Activated naive CD4-positive, alpha-beta T cell treated with anti-CD3 and anti-CD28 coated beads, Interleukin-2, amount 10 ng/mL, durations not matched to agents 7 days and 5 days (primary cell): Measurements from ENCODE around the gene GAB2.
A peak's percentile ranks its signal among the peaks of the same experiment; 100 is the strongest.
"Not testable (repeated sequence)": the region's sequence is repeated elsewhere in the genome, so short reads cannot be mapped to it uniquely, and the experiment has no call there.

Source experiments
- CTCF ChIA-PET: fragments of 350-600 bp; sonication (Branson Sonifier 250); formaldehyde crosslinking; loops from one replicate; lab custom pipeline; 2021; ENCODE audit warnings: antibody characterized with exemption; lab: Charles Lee
- DNase-seq: peaks from one replicate; pipeline ENCODE4 v3.0.0-alpha.2; 2020
- H3K27ac Mint-ChIP-seq: one replicate; pipeline ENCODE4 v1.8.0; 2021; ENCODE audit warnings: mild to moderate bottlenecking, moderate library complexity, mixed read lengths
- H3K27me3 Mint-ChIP-seq: one replicate; pipeline ENCODE4 v1.8.0; 2021; ENCODE audit warnings: mild to moderate bottlenecking, mixed read lengths
- H3K36me3 Mint-ChIP-seq: one replicate; pipeline ENCODE4 v1.8.0; 2021; ENCODE audit warnings: mixed read lengths
- H3K4me1 Mint-ChIP-seq: one replicate; pipeline ENCODE4 v1.8.0; 2021; ENCODE audit warnings: mixed read lengths
- H3K4me3 Mint-ChIP-seq: one replicate; pipeline ENCODE4 v1.8.0; 2021; ENCODE audit warnings: mild to moderate bottlenecking, moderate library complexity, mixed read lengths
- H3K9me3 Mint-ChIP-seq: one replicate; pipeline ENCODE4 v1.8.0; 2021; ENCODE audit warnings: mixed read lengths

Gene GAB2

DNA sequence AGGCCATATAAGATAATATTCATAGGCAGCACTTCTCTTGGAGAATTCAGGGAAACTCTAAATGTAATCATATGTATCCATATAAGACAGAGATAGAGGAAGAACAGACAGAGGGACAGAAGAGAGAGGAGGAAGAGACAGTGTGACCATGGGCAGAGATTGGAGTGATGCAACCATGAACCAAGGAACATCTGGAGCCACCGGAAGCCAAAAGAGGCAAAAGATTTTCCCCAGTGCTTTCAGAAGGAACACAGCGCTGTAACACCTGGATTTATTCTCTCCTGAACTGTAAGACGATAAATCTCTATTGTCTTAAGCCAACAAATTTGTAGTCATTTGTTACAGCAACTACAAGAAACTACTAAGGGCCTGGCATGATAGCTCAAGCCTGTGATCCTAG is 57.7 kb downstream of the GAB2 start:
- peaks cover 9% of the 10 kb centered on the region for H3K36me3 Mint-ChIP-seq
- no peak overlapping the region for H3K4me3 Mint-ChIP-seq
- CTCF ChIA-PET, result no interaction called here
- H3K27ac Mint-ChIP-seq, result no peak overlapping the region
- DNase-seq, result no peak
- H3K27me3 Mint-ChIP-seq, result peaks cover 13% of the 10 kb centered on the region
- peaks cover 7% of the 10 kb centered on the region for H3K4me1 Mint-ChIP-seq
- H3K9me3 Mint-ChIP-seq, result peaks cover 8% of the 10 kb centered on the region

DNA sequence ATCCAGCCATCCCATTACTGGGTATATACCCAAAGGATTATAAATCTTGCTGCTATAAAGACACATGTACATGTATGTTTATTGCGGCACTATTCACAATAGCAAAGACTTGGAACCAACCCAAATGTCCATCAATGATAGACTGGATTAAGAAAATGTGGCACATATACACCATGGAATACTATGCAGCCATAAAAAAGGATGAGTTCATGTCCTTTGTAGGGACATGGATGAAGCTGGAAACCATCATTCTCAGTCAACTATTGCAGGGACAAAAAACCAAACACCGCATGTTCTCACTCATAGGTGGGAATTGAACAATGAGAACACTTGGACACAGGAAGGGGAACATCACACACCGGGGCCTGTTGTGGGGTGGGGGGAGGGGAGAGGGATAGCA is 59.7 kb downstream of the GAB2 start:
- H3K9me3 Mint-ChIP-seq, H3K36me3 Mint-ChIP-seq, CTCF ChIA-PET, H3K4me1 Mint-ChIP-seq, H3K4me3 Mint-ChIP-seq, H3K27ac Mint-ChIP-seq, DNase-seq: not testable (repeated sequence)
- peaks cover 13% of the 10 kb centered on the region for H3K27me3 Mint-ChIP-seq

DNA sequence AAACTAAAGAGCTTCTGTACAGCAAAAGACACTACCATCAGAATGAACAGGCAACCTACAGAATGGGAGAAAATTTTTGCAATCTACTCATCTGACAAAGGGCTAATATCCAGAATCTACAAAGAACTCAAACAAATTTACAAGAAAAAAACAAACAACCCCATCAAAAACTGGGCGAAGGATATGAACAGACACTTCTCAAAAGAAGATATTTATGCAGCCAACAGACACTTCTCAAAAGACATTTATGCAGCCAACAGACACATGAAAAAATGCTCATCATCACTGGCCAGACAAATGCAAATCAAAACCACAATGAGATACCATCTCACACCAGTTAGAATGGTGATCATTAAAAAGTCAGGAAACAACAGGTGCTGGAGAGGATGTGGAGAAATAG is 60.2 kb downstream of the GAB2 start:
- H3K27ac Mint-ChIP-seq, H3K9me3 Mint-ChIP-seq, H3K36me3 Mint-ChIP-seq, CTCF ChIA-PET, H3K4me3 Mint-ChIP-seq, H3K4me1 Mint-ChIP-seq, DNase-seq: not testable (repeated sequence)
- H3K27me3 Mint-ChIP-seq, result peaks cover 13% of the 10 kb centered on the region

DNA sequence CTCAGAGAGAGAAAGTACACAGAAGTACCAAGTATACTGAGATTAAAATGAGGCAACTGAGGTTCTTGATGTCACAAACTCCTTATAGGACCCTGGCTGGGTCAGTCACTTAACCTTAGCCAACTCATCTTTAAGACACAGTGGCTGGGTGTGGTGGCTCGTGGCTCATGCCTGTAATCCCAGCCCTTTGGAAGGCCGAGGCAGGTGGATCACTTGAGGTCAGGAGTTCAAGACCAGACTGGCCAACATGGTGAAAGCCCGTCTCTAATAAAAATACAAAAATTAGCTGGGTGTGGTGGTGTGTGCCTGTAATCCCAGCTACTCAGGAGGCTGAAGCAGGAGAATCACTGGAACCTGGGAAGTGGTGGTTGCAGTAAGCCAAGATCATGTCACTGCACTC is 61.9 kb downstream of the GAB2 start:
- H3K36me3 Mint-ChIP-seq, H3K4me3 Mint-ChIP-seq, H3K27ac Mint-ChIP-seq, DNase-seq, H3K9me3 Mint-ChIP-seq, CTCF ChIA-PET: not testable (repeated sequence)
- Mint-ChIP-seq H3K27me3 (peaks cover 13% of the 10 kb centered on the region), H3K4me1 (peaks cover 17% of the 10 kb centered on the region)

DNA sequence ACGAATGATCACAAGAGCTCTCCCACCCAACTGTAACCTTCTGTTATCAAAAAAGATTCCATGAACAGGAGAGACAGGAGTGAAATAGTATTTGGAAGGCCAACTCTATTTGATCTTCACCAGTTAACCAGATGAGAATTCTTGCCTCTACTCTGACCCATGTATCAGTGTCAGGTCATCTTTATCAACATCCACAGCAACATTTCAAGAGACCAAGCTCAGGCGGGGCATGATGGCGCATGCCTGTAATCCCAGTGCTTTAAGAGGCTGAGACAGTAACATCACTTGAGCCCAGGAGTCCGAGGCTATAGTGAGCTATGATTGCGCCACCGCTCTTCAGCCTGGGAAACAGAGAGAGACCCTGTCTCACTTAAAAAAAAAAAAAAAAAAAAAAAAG is 62.3 kb downstream of the GAB2 start:
- Mint-ChIP-seq H3K27me3 (peaks cover 13% of the 10 kb centered on the region), H3K4me3 (no peak overlapping the region), H3K4me1 (peaks cover 21% of the 10 kb centered on the region), H3K36me3 (peaks cover 9% of the 10 kb centered on the region), H3K27ac (no peak overlapping the region), H3K9me3 (peaks cover 8% of the 10 kb centered on the region)
- DNase-seq, result no peak
- CTCF ChIA-PET, result no interaction called here

- CTCF ChIA-PET, result no interaction called here
Measured at GRCh38 chr11:78354408-78355308, 63.0 kb downstream of the GAB2 start.

DNA sequence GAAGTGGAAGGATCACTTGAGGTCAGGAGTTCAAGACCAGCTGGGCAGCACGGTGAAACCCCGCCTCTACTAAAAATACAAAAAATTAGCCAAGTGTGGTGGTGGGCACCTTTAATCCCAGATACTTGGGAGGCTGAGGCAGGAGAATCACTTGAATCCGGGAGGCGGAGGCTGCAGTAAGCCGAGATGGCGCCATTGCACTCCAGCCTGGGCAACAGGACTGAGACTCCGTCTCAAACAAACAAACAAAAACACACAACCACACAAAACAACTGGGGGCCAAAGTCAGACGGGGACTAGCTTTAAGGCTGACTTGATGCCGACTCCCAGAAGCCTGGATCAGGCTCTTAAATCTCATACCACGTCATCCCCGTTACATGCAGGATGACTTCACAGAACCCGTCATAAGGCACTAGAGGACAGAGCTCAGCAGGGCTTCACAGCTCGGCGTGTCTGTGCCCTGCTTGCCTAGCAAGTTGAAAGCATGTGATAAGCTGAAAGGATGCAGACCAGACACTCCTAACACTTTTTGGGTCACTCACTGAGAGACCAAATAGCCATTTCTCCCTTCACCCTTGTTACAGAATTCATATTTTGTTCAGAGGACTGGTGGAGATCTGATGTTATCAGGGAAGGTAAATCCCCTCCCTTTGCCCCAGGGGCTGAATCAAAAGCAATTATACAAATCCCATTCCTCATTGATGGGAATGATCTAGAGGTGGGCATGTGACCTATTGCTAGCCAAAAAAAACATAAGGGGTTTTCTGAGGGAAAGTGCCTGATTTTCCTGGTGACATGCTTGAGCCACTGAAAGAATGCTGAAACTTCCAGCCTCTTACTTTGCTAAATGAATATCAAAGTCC is 65.4 kb downstream of the GAB2 start:
- Mint-ChIP-seq H3K4me3 (no peak overlapping the region), H3K4me1 (peaks cover 44% of the 10 kb centered on the region), H3K27me3 (peaks cover 7% of the 10 kb centered on the region), H3K36me3 (peaks cover 12% of the 10 kb centered on the region), H3K27ac (no peak overlapping the region), H3K9me3 (peaks cover 2% of the 10 kb centered on the region)
- CTCF ChIA-PET, result interaction anchor here (0.7 to 1.2 kb wide), 4 partner anchors 10 to 30 kb away, joined by 3 to 4 read pairs (median 3); no protein-coding TSS in a partner anchor
- no peak for DNase-seq

More at GRCh38 chr11:78354408-78355308, 63.0 kb downstream of the GAB2 start:
- Mint-ChIP-seq H3K4me1 (peaks cover 28% of the 10 kb centered on the region), H3K4me3 (no peak overlapping the region), H3K36me3 (peaks cover 12% of the 10 kb centered on the region), H3K27me3 (peaks cover 7% of the 10 kb centered on the region), H3K27ac (no peak overlapping the region), H3K9me3 (peaks cover 8% of the 10 kb centered on the region)
- no peak for DNase-seq

- DNase-seq, result no peak
- CTCF ChIA-PET, result interaction anchor here (0.9 to 1.6 kb wide), 5 partner anchors 9 to 123 kb away, joined by 3 to 4 read pairs (median 4); no protein-coding TSS in a partner anchor
- Mint-ChIP-seq H3K36me3 (peaks cover 9% of the 10 kb centered on the region), H3K9me3 (no peaks in the 10 kb centered on the region), H3K27me3 (peaks cover 7% of the 10 kb centered on the region), H3K4me3 (no peak overlapping the region), H3K27ac (no peak overlapping the region), H3K4me1 (peaks cover 43% of the 10 kb centered on the region)
Measured at GRCh38 chr11:78351193-78351592, 66.4 kb downstream of the GAB2 start.

- Mint-ChIP-seq H3K27me3 (peaks cover 4% of the 10 kb centered on the region), H3K4me1 (peaks cover 43% of the 10 kb centered on the region), H3K36me3 (peaks cover 11% of the 10 kb centered on the region), H3K4me3 (no peak overlapping the region), H3K9me3 (no peaks in the 10 kb centered on the region), H3K27ac (peak overlapping the region; percentile 88)
- CTCF ChIA-PET, result interaction anchor here (1.0 to 1.6 kb wide), 4 partner anchors 8 to 123 kb away, joined by 3 to 4 read pairs (median 4); no protein-coding TSS in a partner anchor
- DNase-seq, result no peak
Measured at GRCh38 chr11:78350646-78351165, 66.9 kb downstream of the GAB2 start.

GRCh38 chr11:78350091-78350645 is 67.5 kb downstream of the GAB2 start:
- Mint-ChIP-seq H3K27me3 (no peaks in the 10 kb centered on the region), H3K4me1 (peaks cover 41% of the 10 kb centered on the region), H3K36me3 (peaks cover 11% of the 10 kb centered on the region), H3K27ac (peak overlapping the region; percentile 88), H3K4me3 (peak overlapping the region; percentile 53), H3K9me3 (no peaks in the 10 kb centered on the region)
- CTCF ChIA-PET, result interaction anchor here (1.0 to 1.6 kb wide), 2 partner anchors 10 to 122 kb away, joined by 4 read pairs; no protein-coding TSS in a partner anchor
- DNase-seq, result no peak

DNA sequence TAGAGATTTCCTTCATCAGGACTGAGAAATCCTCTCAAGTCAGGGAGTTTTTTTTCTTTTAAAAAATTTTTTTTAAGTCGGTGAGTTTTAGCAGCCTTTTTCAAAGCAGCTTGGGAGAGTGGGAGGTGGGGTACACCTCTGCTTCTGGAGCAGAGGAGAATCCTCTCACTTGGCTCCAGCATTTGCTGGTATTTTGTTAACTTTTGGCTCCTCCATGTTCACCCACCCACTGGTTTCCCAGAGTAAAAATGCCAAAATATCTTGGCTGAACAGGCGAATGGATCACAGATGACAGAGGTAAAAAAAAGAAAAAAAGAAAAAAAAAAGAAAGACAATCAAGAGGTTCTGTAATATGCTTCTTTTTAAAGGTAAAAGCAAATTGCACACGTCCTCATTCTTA is 68.0 kb downstream of the GAB2 start:
- Mint-ChIP-seq H3K36me3 (peaks cover 11% of the 10 kb centered on the region), H3K9me3 (no peaks in the 10 kb centered on the region), H3K27ac (peak overlapping the region; percentile 88), H3K4me1 (peaks cover 37% of the 10 kb centered on the region), H3K27me3 (no peaks in the 10 kb centered on the region), H3K4me3 (no peak overlapping the region)
- CTCF ChIA-PET, result interaction anchor here (1.6 kb wide), 1 partner anchor 10 kb away, joined by 4 read pairs; no protein-coding TSS in a partner anchor
- no peak for DNase-seq

DNA sequence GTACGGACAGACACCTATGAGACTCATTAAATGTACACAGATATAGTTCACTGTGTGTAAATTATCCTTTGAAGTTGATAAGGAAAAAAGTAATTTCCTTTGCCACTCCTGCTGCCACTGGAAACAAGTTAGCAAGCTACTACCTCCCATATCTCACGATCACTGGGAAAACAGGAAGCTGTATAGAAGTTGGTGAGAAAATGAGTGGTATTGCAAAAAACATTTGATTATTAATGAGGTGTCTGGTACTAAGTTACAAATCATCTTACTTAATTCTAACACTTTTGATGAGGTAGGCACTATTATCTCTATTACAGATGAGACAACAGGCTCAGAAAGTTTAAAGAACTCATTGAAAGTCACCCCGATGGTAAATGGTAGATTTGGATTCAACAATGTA is 68.5 kb downstream of the GAB2 start:
- H3K27me3 Mint-ChIP-seq, result no peaks in the 10 kb centered on the region
- peaks cover 12% of the 10 kb centered on the region for H3K36me3 Mint-ChIP-seq
- no peaks in the 10 kb centered on the region for H3K9me3 Mint-ChIP-seq
- peaks cover 40% of the 10 kb centered on the region for H3K4me1 Mint-ChIP-seq
- no peak for DNase-seq
- H3K4me3 Mint-ChIP-seq, result no peak overlapping the region
- CTCF ChIA-PET, result no interaction called here
- H3K27ac Mint-ChIP-seq, result no peak overlapping the region

GRCh38 chr11:78347956-78348355 is 69.7 kb downstream of the GAB2 start:
- H3K4me3 Mint-ChIP-seq, result no peak overlapping the region
- no peaks in the 10 kb centered on the region for H3K27me3 Mint-ChIP-seq
- H3K9me3 Mint-ChIP-seq, result no peaks in the 10 kb centered on the region
- CTCF ChIA-PET, result no interaction called here
- peaks cover 44% of the 10 kb centered on the region for H3K4me1 Mint-ChIP-seq
- no peak overlapping the region for H3K27ac Mint-ChIP-seq
- DNase-seq, result no peak
- peaks cover 15% of the 10 kb centered on the region for H3K36me3 Mint-ChIP-seq

DNA sequence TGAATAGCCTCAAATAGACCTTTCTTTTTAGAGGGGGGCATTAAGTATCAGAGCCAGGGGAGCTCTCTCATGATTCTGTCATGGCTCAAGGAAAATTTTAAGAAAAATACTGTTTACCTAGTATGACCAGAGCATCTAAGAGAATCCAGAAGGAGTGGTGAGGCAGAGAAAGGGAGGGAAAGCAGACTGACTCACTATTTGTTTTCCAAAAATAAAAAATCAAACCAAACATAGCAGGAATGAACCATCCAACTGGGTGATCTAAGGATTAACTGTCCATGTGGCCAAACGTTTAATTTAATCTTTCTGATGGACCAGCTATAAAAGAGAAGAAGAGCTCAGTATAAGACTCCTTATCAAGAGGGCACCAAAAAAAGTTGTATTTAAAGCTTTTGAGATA is 70.8 kb downstream of the GAB2 start:
- Mint-ChIP-seq H3K27me3 (no peaks in the 10 kb centered on the region), H3K9me3 (peaks cover 4% of the 10 kb centered on the region), H3K36me3 (peaks cover 24% of the 10 kb centered on the region), H3K4me1 (peaks cover 48% of the 10 kb centered on the region), H3K27ac (no peak overlapping the region), H3K4me3 (no peak overlapping the region)
- CTCF ChIA-PET, result interaction anchor here (0.8 kb wide), 1 partner anchor 69 kb away, joined by 3 read pairs; no protein-coding TSS in a partner anchor
- DNase-seq, result no peak
